HG03108 (cell line): ENCODE data around the gene MSX1.

Source experiments
- ATAC-seq: cut with Tn5 transposase; IDR thresholded peaks from one replicate; pipeline ENCODE4 v1.9.1; 2021; ENCODE audit warnings: moderate library complexity; ENCODE audit not compliant: unreplicated experiment

The MSX1 gene

DNA sequence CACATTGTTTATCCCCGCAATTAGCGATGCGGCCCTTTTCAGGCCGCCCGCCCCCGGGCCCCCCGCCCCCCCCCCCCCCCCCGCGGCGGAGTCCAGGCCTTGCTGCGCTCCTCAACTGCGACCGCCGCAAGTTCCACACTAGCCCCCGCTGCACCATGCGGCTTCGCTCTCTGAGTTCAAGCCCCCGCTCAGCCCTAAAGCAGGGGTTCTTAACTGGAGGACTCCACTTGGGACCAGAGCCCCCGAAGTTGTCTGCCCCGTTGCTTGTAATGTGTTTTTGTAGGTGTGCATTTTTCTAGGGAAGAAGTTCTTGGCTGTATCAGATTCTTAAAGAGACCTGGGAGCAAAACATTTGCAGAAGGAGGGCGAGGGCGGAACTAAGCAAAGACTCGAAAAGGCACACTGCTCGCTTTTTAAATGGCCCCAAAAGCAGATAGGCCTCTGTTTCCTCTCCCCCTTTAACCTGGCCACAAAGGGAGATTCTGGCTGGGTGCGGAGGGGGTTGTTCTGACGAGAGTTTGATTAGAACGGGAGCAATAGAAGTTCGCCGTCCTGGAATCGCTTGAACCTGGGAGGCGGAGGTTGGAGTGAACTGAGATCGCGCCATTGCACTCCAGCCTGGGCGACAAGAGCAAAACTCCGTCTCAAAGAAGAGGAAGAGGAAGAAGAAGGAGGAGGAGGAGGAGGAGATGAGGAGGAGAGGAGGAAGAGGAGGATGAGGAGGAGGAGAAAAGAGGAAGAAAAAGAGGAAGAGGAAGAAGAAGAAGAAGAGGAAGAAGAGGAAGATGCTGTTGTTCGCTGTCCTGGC is 2.3 kb upstream of the MSX1 start:
- ATAC-seq: no peak

DNA sequence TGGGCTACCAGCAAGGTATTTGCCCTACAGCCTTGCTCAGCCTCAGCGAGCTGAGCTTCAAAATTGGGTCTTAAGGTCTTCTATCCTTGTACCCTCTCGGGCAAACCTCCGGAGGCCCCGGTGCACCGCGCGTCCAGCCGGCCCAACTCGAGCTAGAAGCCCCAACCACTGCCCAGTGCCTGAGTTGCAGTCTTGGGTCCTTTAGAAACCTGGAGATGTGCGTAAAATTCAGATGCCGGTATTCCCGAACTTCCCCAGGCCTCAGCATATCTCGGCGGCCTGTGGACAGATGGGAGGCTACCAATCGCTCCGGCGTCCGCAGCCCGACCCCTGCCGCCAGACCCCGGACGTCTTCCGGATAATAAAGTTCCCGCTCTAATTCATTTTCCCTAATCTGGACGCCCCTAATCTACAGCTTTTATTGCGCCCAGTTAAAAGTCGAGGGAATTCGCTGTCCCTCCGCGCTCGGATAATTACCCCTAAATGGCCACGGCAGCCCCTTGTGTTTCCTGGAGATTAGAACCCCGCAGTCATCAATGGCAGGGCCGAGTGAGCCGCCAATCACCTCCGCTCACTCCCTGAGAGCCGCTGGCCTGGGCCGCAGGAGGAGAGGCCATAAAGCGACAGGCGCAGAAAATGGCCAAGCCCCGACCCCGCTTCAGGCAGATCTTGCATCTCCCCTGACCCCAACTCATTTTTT is 1.5 kb upstream of the MSX1 start:
- no peak for ATAC-seq

DNA sequence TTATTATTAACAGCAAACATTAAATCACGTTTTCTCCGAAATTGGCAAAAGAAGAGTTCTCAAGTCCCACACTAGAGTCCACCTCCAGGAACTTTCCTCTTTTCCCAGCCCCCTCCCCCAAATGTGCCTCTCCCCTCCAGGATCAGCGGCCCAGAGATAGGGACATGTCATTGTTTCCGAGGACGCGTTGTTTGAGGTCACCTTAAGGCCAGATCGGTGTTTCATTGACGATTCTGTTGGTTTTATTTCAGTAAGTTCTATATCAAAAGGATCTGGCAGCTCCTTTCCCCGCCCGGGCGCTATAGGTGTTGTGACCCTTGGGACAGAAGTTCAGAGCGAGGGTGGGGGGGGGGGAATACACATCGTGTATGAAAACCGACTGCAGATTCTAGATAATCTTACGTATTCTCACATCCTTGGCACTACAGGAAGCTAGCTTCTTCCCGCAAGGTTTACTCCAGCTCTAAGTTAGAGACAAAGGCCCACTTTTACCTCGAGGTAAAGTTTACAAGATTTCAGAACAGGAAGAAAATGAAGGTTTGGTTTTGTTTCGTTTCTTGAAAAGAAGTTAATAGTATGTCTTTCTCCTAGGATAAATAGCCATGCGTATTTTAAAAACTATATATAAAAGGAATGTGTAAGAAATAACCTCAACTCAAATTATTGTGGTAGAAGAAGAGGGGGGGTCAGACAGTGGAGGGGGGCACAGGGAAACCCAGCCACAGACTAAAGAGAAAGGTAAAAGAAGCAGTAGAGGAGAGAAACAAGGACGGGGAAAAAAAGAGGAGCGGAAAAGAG is 739 bp upstream of the MSX1 start:
- no peak for ATAC-seq

DNA sequence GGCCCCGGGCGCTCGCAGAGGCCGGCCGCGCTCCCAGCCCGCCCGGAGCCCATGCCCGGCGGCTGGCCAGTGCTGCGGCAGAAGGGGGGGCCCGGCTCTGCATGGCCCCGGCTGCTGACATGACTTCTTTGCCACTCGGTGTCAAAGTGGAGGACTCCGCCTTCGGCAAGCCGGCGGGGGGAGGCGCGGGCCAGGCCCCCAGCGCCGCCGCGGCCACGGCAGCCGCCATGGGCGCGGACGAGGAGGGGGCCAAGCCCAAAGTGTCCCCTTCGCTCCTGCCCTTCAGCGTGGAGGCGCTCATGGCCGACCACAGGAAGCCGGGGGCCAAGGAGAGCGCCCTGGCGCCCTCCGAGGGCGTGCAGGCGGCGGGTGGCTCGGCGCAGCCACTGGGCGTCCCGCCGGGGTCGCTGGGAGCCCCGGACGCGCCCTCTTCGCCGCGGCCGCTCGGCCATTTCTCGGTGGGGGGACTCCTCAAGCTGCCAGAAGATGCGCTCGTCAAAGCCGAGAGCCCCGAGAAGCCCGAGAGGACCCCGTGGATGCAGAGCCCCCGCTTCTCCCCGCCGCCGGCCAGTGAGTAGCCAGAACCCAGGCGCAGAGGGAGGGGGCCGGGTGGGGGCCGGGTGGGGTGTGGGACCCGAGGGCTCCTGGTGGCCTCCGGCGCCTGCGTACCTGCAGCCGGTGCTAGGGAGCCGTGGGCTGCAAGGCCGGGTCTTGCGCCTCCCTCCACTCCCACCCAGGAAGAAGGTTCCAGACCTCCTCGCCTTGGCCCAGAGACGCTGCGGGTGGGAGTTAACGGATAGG is 534 bp downstream of the MSX1 start:
- peak; percentile 17 for ATAC-seq

DNA sequence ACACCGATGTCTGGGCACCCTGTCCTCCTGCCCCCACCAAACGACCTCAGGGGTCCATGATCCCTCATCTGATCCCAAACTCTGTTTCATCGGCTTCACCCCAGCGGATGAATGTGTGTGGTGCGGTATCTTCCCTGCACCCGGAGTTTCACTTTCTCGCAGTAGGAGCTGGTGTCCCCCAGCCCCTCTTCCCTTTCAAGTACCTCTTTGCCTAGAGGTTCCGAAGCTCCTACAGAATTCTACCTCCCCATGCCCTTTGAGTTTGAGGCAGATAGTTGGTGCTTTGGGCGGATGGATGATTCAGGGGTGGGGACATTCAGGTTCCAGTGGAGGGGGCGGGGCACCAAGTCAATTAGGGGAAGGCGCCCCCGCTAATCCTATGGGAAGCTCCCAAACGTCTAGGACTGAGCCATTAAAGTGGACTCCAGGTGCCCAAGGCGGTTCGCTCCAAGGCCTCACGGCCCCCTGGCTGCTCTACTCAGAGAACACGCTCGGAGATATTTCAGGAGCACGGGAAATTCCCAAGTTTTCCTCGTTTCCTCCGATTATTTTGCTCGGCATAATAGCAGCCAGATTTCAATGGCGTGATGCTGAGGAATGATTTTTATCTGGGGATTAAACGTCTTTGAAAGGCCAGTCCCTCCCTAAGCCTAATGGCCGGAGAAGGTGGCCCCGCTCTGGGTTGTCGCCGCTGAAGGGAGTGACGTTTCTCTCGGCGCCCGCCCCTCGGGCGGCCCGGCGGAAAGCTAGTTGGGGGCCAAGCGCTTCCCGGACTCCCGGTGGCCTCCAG is 1.3 kb downstream of the MSX1 start:
- no peak for ATAC-seq

DNA sequence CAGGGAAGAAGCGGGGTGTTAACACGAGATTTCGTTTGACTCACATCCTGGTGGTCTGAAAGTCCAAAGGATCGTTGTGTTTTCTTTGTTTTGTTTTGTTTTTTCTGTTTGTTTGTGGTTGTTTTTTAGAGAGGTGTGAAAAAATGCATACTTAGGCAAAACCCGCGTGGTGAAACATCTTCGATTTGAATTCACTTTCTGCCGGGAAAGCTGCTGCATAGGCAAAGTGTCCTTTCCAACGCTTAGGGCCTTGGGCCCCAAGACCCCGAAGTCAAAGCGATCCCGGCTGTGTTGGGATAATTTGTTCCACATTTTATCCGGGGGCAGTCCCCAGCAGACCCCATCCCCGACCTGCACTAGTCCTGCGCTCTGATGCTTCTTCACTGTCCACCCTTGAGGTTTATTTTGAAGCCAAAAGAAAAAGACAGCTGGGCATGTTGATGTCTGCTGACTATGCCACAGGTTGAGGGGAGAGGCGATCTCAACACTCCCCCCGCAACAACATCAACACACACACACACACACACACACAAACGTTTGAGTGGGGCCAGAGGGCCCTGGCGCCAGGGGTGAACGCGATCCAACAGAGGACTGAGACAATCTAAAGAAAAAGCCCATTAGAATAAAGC is 2.0 kb downstream of the MSX1 start:
- ATAC-seq: no peak

DNA sequence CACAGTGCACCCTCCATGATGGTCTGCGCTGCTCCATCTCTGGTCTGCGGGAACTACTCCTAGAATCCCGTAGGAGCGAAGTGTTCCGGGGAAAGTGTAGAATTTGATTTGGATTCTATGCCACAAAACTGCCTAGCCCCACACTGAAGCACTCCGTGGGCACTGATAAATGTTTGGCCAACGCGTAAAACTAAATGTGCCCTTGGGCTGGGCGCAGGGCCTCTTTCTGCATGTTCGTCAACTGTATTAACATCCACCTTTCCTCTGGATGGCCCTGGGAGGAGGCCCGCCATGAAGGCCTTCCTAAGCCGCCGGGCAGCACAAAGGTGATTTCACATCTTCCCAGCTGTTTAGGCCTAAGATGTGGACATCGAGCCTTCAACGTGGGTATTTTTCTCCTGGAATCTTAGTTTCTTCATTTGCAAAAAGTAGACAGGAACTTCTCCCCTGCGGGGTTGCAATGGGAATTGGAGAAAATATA is 2.6 kb downstream of the MSX1 start:
- ATAC-seq: no peak

DNA sequence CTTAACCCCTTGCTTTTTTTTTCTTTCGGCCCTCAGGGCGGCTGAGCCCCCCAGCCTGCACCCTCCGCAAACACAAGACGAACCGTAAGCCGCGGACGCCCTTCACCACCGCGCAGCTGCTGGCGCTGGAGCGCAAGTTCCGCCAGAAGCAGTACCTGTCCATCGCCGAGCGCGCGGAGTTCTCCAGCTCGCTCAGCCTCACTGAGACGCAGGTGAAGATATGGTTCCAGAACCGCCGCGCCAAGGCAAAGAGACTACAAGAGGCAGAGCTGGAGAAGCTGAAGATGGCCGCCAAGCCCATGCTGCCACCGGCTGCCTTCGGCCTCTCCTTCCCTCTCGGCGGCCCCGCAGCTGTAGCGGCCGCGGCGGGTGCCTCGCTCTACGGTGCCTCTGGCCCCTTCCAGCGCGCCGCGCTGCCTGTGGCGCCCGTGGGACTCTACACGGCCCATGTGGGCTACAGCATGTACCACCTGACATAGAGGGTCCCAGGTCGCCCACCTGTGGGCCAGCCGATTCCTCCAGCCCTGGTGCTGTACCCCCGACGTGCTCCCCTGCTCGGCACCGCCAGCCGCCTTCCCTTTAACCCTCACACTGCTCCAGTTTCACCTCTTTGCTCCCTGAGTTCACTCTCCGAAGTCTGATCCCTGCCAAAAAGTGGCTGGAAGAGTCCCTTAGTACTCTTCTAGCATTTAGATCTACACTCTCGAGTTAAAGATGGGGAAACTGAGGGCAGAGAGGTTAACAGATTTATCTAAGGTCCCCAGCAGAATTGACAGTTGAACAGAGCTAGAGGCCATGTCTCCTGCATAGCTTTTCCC is 3.4 kb downstream of the MSX1 start:
- ATAC-seq: no peak

DNA sequence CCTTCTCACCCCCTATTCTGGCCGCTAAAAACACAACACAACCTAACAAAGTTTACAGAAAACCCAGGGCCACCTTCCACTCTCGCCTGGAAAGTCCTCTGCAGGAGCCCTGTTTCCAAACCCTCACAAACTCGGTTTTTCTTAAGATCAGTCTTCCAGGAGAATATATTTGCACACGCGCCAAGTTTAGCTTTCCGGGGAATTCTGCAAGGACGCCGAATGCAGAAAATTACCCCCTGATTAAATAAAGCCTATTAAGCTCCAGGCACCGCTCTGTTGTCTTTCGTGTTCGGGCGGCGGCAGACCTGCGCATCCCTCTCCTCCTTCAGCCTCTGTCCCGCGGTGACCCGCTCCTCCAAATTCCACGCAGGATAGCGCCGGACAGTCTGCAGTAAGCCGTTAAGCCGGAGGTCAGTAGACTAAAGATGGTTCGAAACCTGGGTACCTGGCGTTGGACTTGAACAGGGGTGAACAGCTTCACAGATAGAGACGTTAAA is 5.0 kb downstream of the MSX1 start:
- no peak for ATAC-seq

DNA sequence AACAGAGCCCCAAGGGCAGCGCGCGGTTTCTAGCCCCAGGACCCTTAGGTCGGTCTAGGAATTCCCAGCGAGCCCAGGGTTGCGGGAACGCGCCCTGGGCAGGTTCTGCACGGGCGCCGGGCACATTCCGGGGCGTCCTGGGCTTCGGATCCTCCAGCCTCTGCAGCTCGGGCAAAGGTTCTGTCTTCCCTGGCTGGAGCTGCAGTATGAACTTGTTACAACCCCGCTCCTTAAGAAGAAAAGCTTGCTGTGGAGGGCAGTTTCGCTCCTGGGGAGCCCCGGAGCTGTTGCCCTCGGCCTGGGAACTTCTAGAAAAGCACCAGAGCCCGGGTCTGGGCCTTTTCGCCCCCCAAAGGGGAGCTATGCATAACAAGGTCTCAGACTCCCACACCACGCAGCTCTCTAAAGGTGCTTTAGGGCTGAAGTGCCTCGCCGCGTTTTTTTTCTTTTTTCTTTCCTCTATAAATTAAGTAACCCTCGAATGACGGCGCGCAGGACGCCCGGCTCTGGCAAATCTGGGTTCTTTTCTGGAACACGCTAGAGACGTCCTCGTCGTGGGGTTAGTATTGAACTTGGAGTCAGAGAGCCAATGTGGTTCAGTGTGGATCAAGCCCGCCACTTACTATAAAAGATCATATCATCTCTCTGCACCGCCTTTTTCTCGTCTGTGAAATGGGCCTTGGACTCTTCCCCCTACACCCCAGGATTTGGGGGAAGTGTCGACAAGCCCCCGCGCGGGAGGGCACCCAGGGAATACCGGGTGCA is 5.7 kb downstream of the MSX1 start:
- no peak for ATAC-seq

DNA sequence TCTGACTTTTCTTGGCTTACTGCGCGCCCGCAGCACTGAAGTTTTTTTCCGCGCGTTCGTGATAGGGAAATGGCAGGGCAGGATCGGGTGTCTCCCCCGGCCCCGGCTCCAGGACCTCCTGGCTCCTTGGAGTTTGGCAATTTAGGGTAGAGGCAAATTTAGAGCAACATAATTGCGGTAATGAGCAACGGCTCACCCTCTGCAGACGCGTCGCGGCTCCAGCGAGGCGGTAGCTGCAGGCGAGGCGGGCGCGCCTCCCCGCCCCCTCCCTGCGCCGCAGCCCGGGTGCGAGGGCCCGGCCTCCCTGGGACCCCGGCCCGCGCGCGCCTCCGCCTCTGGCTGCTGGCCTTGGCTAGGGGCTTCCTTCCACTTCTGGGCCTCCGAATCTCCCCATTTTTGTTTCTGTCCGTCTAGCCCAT is 6.2 kb downstream of the MSX1 start:
- no peak for ATAC-seq

DNA sequence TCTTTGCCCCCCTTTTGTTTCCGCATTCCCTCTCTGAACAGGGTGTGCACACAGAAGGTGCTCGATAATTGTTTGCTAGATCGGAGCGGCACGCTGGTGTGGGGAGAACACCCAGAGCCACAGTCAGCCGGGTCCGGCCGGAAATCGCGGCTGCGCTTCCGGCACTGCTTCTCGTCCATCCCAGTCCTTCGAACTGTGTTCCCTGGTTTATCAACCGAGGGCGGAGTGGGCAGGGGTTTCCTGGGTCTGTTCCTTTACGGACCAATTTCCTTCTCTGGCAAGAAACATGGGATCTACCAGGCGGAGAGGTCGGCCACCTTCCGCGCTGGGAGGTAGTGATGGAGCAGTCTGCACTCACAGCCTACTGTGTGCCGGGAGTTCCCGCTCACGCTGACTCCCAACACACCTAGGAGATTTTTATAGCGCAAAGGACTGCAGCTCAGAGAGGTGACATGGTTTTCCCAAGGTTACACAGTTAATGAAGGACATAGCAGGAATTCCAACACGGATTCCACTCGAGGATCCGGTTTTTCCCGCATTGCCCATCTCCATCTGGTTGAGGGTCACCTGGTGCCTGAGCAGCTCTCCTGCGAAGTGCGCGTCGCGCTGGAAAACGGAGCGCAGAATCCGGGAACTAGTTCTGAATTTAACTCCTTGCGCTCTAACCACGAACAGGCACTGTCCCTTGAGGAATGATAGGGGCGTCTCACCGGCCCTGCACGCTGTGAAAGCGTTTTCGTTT is 6.8 kb downstream of the MSX1 start:
- ATAC-seq: no peak

DNA sequence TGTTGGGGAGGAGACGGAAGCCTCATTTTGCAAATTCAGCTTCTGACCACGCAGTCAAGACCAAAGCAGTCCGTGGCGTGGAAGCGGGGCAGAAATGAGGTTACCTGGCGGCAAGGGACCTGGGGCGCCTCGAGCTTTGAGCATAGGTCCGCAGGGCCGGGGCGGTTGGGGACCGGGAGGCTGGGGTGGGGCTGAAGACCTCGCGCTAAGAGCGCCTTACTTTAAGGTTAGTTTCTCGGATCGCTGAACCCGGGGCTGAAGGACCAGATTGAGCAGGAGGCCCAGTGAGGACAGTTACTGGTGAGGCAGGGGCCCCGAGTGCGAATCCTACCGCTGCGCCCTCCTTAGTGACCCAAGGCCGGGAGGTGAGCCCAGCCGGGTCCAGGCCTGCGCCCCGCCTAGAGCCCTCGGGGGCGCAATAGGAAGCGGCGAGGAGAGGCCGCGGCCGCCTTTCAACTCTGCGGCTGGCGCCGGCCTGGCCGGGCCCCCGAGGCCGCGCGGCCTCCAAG is 7.5 kb downstream of the MSX1 start:
- ATAC-seq: no peak

DNA sequence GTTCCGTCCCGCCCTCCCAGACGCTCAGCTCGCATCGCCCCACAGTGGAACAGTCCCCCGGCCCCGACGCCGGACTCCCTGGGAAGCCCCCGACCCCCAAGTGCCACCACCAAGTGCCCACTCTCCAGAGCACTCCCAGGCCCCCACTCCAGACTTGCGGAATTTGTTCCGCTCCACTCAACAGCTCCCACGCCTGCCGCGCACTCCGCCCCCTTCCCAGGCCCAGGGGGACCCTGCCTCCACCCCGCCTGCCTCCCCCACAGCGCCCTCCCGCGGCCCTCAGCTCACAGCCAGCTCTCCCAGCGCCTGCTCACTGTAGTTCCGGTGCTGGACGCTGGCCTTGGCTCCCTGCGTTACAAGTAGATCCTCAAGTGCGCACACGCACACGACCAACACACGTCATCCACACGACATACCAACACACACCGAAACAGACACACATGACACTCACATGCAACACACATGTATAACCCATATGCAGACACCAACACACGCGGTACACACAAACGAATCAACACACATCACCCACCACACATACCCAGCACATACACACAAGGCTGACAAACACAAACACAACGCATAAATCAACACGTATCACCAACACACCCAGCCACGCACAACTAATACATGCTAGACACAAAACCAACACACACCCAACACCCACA is 8.0 kb downstream of the MSX1 start:
- no peak for ATAC-seq

DNA sequence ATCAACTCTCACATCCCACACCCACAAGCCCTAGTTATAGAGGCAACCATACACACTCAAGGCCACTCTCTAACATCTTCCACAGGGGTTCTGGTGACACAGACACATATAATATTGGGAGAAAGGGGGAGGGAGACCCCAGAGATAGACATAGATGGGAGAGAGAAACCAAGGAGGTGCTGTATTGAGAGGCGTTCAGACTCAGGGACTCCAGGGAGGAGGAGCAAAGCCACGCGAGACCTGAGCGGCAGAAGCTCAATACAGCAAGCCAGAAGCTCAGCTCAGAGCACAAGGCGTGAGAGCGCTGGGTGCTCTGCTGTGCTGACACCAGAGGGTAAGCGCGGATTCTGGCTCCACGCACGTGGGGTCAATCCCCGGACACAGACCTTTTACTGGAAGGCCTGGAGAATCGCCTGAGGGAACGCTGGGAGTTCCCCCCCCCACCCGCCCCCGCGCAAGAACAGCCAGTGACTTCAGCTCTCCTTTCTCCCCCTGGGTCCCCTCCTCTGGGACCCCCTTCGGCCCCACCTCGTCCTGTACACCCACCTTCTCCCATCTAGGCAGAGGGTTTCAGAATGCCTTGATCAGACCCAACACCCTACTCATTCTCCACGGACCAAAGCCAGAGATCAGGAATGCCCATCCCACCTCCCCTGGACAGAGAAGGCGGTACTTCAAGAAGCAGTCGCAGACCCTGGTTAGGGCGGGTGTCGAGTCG is 8.7 kb downstream of the MSX1 start:
- ATAC-seq: no peak
